ENCODE data around the gene HDAC7.

HDAC7 gene

GRCh38 chr12:47745485-47746041 is 74.1 kb downstream of the HDAC7 start:
- DNase-seq (ENCODE audit: low spot score): no peak

- DNase-seq (ENCODE audit: low spot score): no peak
Observed at GRCh38 chr12:47744778-47745436, 74.8 kb downstream of the HDAC7 start.

DNA sequence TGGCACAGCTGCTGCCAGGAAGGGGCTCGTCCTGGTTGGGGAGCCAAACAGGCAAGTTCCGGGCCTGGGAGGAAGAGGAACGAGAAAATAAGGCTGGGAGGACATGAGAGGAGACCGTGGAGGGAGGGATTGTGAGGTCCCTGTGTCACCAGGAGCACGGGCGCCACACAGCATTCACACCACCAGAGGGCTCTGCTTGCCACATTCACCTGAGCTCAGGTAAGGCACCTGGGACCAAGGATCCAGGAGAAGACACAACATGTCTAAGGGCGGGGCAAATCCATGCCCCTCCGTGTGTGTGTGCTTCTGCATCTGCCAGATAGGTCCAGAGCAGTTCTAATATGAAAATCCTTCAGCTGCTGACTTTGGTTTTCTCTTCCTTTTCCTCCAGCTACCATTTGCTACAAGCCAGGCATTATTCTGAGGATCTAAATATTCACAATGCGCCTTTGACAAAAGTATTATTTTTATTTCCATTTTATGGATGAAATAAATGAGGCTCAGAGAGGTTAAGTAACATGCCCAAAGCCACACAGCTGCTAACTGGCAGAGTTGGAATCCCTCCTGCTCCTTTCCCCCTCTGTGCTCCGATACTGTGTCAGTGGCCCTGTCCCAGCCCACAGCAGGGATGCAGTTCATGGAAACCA is 75.6 kb downstream of the HDAC7 start:
- no peak for DNase-seq (ENCODE audit: low spot score)

- DNase-seq (ENCODE audit: low spot score): no peak
Observed at GRCh38 chr12:47743311-47743860, 76.3 kb downstream of the HDAC7 start.

DNA sequence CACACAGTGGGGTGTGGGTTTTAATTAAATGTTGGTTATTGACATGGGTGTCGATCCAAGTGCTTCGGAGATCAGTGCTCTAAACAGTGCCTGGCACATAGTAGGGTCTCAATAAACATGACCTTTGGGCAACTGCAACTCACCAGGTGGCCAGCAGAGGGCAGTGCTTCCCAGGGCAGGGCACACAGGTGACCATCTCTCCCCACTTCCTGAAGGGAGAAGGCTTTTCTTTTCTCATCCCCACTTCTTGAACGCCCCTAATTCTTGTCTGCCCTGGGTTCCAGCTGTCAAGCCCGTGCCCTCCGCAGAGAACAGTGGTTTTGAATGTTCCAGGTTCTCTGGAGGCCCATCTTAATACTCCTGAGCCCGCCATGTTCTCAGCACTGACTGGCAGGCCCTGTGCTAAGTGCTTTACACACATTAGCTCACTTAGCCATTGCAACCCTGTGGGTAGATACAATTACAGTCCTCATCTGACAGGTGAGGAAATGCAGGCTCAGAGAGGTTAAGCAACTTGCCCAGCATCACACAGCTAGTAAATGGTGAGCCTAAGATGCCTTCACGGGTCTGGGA is 77.4 kb downstream of the HDAC7 start:
- DNase-seq (ENCODE audit: low spot score): peak; percentile 46

GRCh38 chr12:47741340-47741703 is 78.4 kb downstream of the HDAC7 start:
- no peak for DNase-seq (ENCODE audit: low spot score)

- DNase-seq (ENCODE audit: low spot score): no peak
Observed at GRCh38 chr12:47740606-47741339, 78.9 kb downstream of the HDAC7 start.

- DNase-seq (ENCODE audit: low spot score): no peak
Observed at GRCh38 chr12:47739979-47740378, 79.7 kb downstream of the HDAC7 start.

GRCh38 chr12:47739297-47739696 is 80.4 kb downstream of the HDAC7 start:
- DNase-seq (ENCODE audit: low spot score): no peak

DNA sequence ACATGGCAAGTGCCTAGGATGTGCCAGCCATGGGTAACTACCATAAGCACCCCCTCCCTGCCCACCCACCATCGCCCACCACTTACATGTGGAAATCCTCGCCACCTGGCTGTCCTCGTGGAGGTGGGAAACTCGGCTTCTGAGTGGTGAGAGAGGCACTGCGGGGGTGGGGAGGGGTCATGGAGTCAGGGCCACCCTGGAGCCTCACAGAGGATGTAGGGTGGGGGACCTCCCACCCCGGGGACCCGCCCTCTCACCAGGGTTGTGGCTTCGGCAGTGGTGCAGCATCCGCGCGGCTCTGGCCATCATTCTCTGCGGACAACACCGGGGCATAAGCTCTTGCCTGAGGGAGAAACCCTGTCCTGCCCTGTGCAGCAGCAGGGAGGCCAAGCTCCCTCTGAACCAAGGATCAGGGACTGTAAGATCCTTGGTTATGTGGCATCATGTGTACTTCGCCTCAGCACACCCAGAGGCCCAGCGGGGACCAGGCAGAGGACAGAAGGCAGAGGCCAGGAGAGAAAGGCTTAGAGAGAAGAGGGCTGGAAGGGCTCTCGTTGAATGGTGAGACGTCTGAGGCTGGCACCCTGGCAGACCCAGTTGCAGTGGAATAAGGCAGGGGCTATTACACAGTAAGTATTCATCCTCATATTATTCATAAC is 81.6 kb downstream of the HDAC7 start:
- no peak for DNase-seq (ENCODE audit: low spot score)

- peak; percentile 86 for DNase-seq (ENCODE audit: low spot score)
Observed at GRCh38 chr12:47736877-47737676, 82.6 kb downstream of the HDAC7 start.

DNA sequence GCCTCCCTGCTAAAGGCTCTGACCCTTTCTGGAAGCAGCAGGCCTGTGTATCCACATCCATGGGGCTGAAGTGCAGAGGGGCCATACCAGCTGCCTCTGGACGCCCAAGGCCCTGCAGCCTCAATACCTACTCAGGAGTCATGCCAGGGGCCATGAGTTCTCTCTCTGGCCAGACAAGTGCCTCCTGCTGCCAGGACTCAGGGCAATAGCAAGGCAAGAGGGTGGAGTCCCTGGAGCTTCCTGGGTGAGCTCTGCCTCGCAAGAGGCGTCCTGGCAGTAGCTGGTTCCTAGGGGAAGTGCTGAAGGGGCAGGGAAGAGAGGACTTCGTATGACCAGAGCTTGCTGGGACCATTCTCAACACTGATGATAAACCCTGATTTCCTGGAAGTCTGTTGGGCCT is 83.5 kb downstream of the HDAC7 start:
- no peak for DNase-seq (ENCODE audit: low spot score)

DNA sequence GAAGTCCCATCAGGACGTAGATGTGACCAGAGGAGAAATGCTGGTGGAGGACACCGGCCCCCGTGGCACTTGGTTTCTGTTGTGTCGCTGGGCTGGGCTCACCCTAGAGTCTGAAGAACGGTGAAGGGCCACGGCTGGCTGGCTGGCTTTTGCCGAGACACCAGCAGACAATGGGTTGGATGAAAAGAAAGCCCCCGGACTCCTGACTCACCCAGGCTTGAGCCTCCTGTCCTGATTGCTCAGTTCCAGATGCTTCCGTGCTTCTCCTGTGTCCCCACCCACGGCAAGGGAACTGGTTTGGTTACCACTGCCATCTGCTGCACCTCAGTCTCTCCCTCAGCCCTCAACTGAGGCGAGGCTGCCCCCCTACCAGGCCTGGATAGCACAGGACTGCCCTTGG is 84.1 kb downstream of the HDAC7 start:
- DNase-seq (ENCODE audit: low spot score): no peak

DNA sequence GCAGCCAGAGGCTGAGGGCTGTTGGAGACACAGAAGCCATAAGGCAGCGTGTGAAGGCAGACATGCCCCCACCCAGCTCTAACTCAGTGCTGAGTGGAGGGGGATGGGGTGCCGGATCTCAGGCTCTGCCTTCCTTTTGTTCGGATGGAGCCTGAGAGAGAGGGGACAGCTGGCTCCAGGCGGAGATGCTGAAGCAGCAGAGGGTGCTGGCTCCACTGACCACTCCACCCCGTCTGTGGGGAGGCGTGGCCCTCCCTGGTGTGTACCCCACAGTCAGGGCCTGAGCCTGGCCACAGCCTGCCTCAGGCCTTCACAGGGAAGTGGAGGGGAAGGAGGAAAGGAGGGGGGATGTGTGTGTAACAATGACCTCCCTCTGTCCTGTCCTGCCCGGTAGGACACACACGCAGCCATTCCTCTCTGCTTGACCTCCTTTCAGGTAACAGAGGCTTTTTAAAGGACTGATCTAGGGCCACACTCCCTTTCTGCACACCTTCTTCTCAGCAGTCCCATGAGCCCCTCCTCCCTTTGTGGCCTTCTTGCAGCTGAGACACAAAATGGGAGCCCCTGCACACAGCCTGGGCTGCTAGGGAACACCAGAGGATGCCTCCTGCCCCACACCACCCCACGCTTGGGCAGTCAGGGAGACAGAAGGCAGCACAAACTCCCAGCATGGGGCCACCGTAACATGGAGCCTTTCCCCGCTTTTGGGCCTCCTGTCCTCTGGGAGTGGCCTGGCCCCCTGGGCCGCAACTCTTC is 84.8 kb downstream of the HDAC7 start:
- DNase-seq (ENCODE audit: low spot score): no peak

DNA sequence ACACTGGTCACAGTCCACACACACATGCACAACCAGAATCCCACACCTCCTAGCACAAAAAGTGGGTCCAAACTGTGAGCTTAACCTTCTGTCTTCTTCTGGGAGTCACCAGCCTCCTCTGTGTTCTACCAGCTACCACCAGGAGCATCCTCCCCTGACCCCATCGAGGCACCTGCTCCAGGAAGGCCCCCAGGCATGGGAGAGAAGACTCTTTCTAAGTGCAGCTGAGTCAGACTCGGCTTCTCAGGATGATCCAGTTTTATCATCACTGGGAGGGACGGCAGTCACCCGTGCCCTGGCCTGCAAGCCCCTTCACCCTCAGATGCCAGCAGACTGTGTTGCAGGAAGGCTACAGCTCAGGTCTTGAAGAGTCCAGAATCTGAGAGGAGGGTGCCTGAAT is 86.6 kb downstream of the HDAC7 start:
- no peak for DNase-seq (ENCODE audit: low spot score)
